GM18858 (cell line): ENCODE results near the gene DOCK2.

Experiments used
- ATAC-seq: cut with Tn5 transposase; IDR thresholded peaks from one replicate; pipeline ENCODE4 v1.9.1; 2021; ENCODE audit not compliant: unreplicated experiment

Gene DOCK2

DNA sequence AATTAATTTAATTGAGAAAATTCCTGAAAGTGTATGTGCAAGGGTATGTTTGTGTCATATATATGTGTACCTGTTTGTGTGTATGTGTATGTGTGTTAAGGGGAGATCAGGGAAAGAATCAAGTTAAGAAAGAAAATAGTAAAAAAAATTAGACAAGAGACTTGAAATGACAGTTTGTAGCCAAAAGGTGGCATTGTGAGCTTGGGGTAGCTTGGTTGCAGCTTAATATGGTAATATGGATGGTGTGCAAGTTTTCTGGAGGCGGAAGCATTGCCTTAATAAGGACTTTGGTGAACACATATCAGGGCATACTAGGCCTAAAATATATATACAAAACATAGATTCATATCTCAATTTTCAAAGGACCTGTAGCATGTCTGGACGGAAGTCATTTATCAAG lies 213.3 kb downstream of the DOCK2 start:
- ATAC-seq, result no peak

DNA sequence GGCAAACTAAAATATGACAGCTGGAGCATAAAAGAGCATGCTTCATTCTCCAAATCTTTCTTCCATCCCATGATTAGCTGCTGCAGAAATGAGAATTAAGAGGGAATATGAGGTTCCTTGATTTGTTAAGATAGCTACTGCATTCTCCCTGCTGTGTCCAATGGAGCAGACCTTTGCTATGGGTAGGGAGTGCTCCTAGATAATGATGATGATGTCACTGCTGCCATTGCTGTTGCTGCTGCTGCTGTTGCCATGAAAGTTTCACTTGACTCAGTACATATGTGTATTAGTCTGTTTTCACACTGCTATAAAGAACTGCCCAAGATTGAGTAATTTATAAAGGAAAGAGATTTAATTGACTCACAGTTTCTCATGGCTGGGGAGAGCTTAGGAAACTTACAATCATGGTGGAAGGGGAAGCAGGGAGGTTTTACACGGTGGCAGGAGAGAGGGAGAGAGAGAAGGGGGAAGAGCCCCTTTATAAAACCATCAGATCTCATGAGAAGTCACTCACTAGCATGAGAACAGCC lies 214.3 kb downstream of the DOCK2 start:
- ATAC-seq, result no peak

DNA sequence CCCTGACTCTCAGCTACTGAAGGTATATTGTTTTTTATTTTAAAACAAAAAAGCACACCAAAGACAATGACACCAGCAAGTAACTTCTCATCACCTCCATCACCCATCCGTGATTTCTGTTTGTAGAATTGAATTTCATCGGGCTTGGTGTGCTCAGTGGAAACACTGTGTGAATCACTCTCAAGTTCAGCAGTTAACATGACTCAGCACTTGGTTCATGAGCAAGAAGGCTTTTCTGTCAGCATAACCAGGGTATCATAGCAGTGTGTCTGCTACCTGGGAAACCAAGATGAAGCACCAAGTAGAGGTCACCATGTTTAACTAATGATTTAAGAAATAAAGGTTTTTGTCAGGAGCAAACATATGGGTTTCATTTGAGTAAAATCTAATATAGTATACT lies 219.5 kb downstream of the DOCK2 start:
- ATAC-seq, result no peak

DNA sequence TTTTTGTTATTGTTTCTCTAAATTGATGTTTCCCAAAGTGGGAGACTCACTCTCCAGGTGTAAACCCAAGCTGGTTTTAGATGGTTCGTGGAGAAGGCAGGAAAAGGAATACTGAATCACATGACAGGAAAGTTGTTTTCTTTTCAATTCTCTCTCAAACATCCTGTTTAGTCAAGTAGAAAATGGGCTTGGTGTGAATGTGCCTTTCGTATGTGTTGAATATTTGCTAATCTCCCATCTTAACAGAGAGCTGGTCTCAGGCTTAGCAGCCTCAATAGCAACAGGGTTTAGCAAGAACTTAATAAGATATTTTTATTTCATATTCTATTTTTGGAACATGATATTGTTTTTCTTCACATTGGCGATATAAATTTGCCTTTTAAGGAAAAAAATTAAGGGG lies 223.5 kb downstream of the DOCK2 start:
- peak; percentile 52 for ATAC-seq

DNA sequence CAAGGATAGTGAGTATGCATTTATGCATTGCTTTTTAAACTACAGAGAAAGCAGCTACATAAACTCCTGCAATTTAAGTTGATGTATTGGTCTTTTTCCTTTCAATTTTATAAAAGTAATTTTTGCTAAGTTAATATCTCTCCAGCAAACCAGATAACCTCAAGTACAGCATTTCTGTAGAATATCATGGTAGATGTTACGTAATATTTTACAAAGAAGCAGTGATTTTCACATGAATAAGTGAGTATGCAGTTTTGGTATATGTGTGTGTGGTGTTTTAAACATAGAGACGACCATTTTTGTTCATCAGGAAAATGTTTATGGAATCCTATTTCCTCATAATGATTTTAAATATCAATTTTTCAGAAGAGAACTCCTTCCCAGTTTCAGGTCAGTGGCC lies 224.4 kb downstream of the DOCK2 start:
- ATAC-seq, result no peak

DNA sequence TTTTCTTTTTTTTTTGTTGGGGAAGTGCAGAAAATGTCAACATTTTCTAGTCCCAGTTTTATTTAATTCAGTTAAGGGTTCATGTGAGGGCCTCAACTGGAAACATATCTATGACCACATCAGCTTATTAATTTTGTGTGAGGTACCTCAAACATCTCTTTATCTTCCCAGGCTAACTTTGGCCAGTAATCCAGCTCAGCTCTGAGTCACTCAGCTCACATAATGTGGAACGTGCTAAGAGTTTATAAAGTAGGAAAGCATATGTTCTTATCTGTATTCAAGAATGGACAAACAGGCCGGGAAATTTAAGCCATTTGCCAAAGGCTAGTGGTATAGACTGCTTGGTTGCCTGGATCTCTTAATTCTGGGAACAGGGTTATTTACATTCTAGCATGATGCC lies 224.9 kb downstream of the DOCK2 start:
- no peak for ATAC-seq

DNA sequence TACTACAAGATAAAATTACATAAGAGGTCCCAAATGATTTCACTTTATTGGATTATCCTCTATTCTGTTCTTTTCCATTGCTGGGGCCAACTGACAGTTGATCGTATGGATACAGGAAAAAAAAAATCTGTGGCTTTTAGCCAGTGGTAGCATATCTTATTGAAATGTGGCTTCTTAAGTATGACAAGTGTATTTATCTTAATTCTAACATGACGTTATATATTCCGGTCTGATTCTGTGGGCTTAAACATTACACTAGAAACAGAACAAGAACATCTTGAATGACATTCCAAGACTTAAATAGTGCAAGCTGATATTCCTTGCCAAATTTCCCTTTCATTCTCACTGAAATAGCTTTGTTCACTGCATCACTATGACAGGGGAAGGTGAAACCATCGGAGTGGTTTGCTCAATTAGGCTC lies 225.3 kb downstream of the DOCK2 start:
- ATAC-seq, result no peak

DNA sequence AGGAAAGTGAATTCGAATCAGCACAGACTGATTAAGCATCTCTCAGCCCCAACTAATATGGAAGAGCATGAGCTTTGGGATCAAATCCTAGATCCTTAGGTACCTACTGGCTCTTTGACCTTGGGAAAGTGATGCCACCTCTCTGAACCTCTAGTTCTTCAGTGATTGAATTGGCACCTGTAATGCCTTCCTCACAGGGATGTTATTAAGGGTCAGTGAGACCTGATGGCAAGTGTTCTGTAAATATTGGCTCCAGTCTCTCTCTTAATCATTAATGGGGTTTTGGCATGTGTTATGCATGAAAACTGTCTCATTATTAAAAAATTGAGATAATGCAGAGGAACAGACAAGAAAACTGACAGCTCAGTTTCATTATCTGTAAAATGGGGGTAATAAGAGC lies 227.4 kb downstream of the DOCK2 start:
- ATAC-seq, result no peak

DNA sequence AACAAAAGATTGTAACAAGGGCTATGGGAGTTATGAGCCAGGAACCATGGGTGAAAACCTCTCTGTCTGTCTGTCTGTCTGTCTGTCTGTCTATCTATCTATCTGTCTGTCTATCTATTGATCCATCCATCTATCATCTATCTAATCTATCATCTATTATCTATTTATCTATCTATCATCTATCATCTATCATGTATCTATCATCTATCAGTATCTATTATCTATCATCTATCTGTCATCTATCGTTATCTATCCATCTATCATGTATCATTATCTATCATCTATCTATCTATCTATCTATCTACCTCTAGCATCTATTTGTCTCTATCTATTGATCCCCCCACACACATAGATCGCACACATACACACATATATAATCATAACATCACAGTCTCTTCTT lies 230.3 kb downstream of the DOCK2 start:
- ATAC-seq, result no peak

DNA sequence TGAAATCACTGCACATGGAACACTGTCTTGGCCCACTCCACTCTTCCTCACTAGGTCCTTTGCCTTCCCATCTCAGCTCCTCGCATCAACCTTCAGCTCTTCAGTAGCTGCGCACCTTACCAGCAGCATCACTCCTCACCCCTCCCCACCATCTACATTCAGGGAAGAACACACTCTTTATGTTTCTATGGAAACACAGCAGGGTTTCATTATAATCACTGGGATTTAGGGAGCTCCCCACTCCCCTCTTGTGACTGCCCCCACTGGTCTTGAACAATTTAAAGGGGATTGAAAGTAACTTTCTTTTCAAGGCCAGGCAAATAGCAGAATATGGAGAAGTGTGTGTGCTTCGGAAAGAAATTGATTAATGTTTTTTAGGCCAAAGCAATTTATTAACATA lies 232.0 kb downstream of the DOCK2 start:
- ATAC-seq, result no peak

DNA sequence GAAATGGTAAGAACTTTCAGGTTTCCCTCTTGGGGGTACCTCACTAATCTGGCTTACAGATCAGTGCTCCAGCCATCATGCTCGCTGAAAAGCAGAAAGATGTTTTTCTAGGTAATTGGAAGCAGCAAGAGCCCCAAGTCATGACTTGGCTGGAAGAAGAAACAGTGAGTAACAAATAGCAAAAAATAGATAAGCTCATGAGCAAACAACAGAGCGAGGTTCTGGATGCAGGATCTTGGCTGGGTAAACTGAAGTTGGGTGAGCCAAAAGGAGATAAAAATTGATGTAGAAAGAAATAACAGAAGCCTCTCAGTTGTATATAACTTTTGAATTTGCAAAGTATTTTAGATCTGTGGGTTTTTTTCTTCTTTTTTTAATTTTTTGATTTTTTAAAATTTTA lies 233.1 kb downstream of the DOCK2 start:
- no peak for ATAC-seq

DNA sequence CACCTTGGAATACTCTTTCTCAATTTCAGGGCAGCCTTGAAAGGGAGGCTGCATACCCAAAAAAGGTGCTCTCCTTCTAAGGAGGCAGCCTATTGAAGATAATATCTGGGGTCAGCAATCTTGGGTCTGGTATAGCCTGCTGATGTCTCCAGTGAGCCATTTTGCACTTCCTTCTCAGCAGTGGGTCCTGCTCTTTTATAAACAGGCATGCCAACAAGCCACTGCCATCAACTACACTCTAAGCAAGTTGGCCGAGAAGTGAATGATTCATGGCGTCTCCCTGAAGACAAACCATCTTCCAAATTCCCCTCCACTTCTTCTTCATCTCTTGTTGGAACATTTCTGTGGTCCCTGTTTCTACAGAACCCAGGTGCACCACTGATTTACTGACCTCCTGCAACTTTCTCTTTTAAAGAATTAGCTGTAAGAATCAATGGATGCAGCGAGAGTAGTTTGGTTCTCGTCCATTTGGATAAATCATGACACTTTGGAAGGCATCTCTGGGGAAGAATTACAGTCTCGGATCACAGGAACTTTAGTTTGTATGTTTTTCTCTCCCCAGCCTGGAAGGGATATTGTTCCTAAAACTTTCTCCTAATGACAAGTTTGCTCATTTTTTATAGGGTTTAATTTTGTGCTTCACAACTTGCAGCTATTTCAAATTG lies 234.9 kb downstream of the DOCK2 start:
- no peak for ATAC-seq

DNA sequence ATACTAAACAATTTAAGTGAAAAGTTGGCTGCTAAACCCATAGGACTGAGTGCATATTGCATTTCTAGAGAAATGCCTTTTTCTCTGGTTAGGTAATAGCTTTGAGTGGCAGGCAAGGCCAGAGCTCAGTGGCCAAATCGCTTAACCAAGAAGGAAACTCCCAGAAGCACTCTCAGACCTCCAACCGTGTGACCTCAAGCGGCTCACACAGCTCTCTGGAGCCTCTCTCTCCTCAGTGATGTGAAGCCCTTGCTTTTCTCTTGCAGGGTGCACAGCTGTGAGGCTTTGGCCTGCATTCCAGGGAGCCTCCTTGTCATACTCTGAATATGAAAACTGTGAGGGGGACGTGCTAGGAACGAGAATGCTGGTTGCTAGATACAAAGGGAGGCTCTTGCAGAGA lies 236.6 kb downstream of the DOCK2 start:
- ATAC-seq, result no peak

DNA sequence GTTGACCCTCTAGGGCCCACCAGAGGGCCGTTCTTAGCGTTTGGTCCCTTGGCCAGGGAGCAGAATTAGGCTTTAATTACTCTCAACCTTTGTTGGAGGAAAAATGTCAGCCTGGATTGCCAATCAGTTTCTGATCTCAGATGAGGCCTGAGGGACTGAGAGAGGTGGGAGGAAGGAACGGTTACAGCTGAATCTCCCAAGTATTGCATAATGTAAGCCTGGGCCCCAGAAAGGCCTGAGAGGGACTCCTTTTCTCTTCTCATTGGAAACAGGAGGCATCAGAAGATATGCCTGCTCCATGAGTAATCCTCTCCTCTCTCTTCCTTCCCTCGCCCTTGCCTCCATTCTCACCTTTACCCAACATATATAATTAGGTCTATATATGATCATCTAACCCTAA lies 237.5 kb downstream of the DOCK2 start:
- ATAC-seq, result no peak

DNA sequence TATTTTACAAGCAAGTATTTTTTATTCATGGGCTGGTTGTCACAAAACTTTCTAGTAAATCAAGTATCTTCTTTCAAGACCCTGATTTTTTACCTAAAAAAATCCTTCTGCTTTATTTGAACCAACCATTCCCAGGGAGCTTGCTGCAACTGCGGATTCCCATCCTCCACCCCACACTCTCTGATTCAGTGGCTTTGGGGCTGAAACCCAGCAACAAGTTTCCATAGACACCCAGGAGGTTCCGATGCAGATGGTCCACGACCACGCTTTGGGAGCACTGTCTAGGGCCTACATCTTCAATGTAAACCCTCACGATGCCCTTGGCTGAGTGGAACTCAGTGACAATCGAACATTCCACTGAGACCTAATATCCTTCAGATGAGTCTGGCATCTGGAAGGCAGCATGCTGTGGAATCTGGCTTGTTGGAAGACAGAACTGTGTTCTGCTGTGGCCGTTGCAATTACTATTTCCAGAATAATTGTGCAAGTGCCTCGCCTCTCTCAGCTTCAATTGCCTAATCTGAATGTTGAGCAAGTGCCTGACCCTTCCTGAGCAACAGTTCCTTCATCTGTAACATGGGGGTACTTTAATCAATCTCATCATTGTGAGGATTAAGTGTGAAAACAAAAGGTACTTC lies 238.1 kb downstream of the DOCK2 start:
- ATAC-seq, result no peak

DNA sequence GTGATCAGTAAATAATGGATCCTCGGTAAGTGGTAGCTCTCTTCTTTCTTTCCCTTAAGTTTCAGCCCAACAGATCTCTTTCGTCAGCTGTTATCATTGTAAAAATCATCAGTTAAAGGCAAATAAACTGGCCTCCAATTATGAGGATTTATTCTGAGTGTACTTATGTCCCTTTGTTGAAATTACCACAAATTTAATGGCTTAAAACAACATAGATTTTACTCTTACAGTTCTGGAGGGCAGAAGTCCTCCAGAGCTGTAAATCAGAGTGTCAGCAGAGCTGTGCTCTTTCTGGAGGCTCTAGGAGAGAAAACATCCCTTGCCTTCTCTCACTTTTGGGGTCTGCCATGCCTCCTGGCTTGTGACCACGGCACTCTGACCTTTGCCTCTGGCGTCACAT lies 238.7 kb downstream of the DOCK2 start:
- ATAC-seq, result no peak

DNA sequence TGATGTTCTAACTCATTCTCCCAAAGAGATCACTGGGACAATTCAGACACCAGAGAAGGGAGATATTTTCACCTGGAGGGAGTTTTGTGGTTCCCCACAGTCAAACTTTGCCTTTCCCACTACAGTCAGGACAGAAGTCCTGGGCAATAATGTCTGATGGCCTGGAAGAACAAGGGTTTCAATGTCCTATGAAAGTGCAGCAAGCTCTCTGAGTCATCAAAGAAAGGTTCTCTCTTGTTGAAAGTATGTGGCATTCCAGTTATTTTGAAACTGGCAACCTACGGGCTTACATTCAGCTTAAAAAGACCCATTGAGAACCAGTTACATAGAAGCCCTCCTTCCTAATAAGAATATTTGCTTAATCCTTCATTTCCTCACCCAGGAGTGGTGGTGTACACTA lies 239.3 kb downstream of the DOCK2 start:
- ATAC-seq, result no peak

DNA sequence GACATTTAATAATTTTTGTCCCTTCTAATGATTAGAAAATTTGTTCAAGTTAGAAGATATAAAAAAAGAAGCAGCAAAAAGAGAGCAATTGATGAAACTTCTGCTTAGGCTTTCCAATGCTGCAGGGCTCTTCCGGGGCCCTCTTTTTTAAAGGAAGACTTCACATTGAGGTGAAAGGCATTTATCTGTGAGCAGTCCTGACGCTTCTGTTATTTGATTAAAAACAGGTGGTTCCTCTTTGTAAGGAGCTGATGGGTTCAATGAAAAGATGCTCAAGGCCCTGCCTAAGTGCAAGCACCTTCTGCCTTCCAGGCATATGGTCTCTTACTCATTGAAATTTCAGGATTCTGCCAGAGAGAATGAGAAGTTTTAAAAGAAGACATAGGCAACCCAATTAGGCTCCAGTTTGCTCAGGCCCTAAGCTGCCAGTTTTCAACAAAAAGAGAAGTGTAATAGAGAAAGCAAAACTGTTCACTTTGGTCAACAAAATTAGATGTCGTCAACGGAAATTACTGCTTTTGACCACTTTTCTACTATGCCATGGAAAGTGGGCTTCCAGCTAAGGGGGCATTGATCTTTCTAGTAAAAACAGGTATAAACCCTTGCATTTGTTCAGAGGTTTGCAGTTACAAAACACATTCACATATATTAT lies 243.1 kb downstream of the DOCK2 start:
- ATAC-seq, result no peak

DNA sequence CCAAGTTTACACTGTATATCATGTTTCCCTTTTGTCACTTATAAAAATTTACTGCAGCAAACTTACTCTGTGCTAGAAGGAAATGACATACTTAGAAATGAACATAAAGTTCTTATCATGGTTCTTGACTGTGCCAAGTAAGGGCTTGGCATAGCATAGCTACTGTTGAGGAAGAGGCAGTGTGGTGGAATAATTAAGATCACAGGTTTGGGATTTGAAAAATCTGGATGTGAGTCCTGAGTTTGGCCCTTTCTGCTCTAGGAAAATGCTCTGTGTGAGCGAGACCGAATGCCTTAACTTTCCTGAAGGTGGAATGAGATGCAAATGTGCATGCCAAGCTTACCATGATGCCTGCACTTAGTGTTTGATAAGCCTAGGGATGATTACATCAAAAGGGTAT lies 243.7 kb downstream of the DOCK2 start:
- ATAC-seq, result no peak

DNA sequence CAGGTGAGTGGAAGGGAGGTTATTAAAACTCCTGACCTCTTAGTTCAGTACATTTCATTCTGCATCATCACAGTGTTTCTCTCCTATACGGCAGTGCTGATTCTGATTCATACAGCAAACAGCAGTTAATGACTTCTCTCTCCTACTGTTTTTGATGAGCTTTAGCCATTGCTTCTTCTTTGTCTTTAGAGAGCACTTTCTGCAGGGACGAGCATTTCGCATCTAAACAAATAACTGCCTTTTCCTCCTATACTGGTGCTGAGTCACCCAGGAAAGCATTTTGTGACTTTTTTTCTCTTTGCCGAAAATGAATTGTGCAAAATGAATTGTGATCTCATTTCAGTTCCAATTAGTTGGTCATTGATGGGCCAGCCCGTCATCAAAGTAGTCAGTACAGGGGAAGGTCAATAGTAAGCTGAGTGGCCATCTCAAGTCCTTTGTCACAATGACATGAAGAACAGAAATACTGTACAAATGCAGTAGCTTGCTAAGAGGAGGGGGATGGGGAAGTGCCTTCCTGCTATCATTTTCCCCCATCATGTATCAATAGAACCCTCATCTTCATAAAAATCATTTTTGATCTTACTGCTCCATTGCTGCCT lies 244.7 kb downstream of the DOCK2 start:
- ATAC-seq, result no peak

DNA sequence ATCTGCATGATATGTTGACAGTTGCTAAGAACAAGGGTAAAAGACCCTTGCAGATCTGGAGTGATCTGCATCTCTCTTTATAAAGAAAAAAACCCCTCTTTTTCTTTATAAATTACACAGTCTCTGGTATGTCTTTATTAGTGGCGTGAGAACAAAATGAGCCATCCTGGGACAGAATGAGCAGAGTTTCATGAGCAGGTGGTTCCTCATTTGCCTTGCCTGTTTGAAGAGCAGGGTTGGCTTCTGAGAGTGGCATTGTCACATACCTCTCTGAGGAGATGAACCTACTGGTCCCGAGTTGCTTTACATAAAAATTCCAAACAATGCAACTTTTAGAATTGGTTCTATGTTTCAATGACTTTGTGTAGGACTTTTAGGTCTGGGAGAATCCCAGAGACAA lies 249.0 kb downstream of the DOCK2 start:
- no peak for ATAC-seq

DNA sequence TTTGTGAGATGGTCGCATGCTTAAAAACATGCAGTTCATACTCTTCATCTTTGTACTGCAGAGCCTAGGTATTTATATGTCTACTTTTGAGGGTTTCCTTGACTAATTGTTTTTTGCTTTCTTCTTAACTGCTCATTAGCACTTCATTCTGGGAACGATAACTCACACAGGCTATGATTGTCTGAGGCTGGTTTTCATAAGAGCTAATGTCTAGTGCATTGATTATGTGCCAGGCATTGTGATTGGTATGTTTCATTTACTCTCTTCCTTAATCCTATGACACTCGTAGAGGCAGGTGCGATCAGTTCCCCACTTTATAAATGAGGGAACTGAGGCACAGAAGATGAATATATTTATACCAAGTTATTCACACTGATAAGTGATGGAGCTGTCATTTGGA lies 249.6 kb downstream of the DOCK2 start:
- no peak for ATAC-seq
